Midbrain (tissue), 1 donor: ENCODE results near the gene ICA1.
A peak's percentile ranks its signal among the peaks of the same experiment; 100 is the strongest.
"Not testable (repeated sequence)": the region's sequence is repeated elsewhere in the genome, so short reads cannot be mapped to it uniquely, and the experiment has no call there.

ENCODE experiments used
- DNase-seq: peaks from one replicate; lab custom pipeline; 2025; lab: John Stamatoyannopoulos, UW

Gene ICA1

GRCh38 chr7:8261711-8262695, at the start of gene ICA1:
Gene ICA1, minus strand, starts transcription at chr7:8262167. Its CDS starts 26,241 bp downstream, at chr7:8235926.
- peak; percentile 22 for DNase-seq

GRCh38 chr7:8310876-8311275, 48.9 kb upstream of the ICA1 start:
- DNase-seq = peak; percentile 1

GRCh38 chr7:8305625-8306388, 43.8 kb upstream of the ICA1 start:
- no peak for DNase-seq

- DNase-seq = no peak
Measured at GRCh38 chr7:8305104-8305503, 43.1 kb upstream of the ICA1 start.

GRCh38 chr7:8303904-8304528, 42.0 kb upstream of the ICA1 start:
- no peak for DNase-seq

- DNase-seq = not testable (repeated sequence)
Measured at GRCh38 chr7:8297023-8297422, 35.1 kb upstream of the ICA1 start.

GRCh38 chr7:8296362-8296659, 34.3 kb upstream of the ICA1 start:
- DNase-seq = no peak

- peak; percentile 86 for DNase-seq
Measured at GRCh38 chr7:8295638-8296361, 33.8 kb upstream of the ICA1 start.

- DNase-seq = no peak
Measured at GRCh38 chr7:8291397-8292141, 29.6 kb upstream of the ICA1 start.

- no peak for DNase-seq
Measured at GRCh38 chr7:8290645-8291308, 28.8 kb upstream of the ICA1 start.

- no peak for DNase-seq
Measured at GRCh38 chr7:8286118-8286517, 24.2 kb upstream of the ICA1 start.

GRCh38 chr7:8285155-8285554, 23.2 kb upstream of the ICA1 start:
- DNase-seq = no peak

- DNase-seq = no peak
Measured at GRCh38 chr7:8284606-8285005, 22.6 kb upstream of the ICA1 start.

- DNase-seq = no peak
Measured at GRCh38 chr7:8283968-8284367, 22.0 kb upstream of the ICA1 start.

GRCh38 chr7:8282871-8283270, 20.9 kb upstream of the ICA1 start:
- DNase-seq = no peak

- DNase-seq = no peak
Measured at GRCh38 chr7:8282162-8282561, 20.2 kb upstream of the ICA1 start.

- DNase-seq = no peak
Measured at GRCh38 chr7:8278183-8278582, 16.2 kb upstream of the ICA1 start.

GRCh38 chr7:8277394-8277982, 15.5 kb upstream of the ICA1 start:
- DNase-seq = no peak

GRCh38 chr7:8274589-8274988, 12.6 kb upstream of the ICA1 start:
- no peak for DNase-seq

- no peak for DNase-seq
Measured at GRCh38 chr7:8271960-8272359, 10.0 kb upstream of the ICA1 start.
